Right ventricle myocardium superior (tissue), 1 donor: ENCODE results near the gene NAIF1. TPM values are rescaled to one million over a fixed set of nuclear protein-coding genes. Genes with fewer than 3 reads are reported as not detected.
A peak's percentile ranks its signal among the peaks of the same experiment; 100 is the strongest.

Source experiments
- ATAC-seq: fragments of 200-7000 bp; cut with Tn5 transposase; one replicate; pipeline ENCODE4 v1.9.1; 2020; ENCODE audit warnings: mild to moderate bottlenecking; ENCODE audit not compliant: poor library complexity
- DNase-seq: peaks from one replicate; pipeline ENCODE4 v3.0.0-alpha.2; 2020
- intact Hi-C: fragments of 100-400 bp; cut with DNase I; formaldehyde crosslinking; loops from one replicate; pipeline ENCODE4 v1.11.2; 2022
- total RNA-seq: library from RNA; stranded (reverse); fragmentation: NEBNext Ultra II Directional; extraction: Animal tissue kit (Norgen Biotek cat#: 25700); gene quantifications from one replicate; pipeline ENCODE4 v1.2.1, GENCODE V29; 2021
- donor health status: DM: no; HTN: yes; CAD: no; lungs with severe emphysema.

The NAIF1 gene
- total RNA-seq, 1 donor from 2014 or later = 4.5 TPM

- no peak for ATAC-seq
- intact Hi-C loops = no loop called here
Observed at GRCh38 chr9:128065907-128066712, 1.0 kb downstream of the NAIF1 start.

GRCh38 chr9:128062846-128063831 is 4.0 kb downstream of the NAIF1 start:
- DNase-seq = no peak
- no peak for ATAC-seq
- intact Hi-C loops = no loop called here

More at GRCh38 chr9:128065907-128066712, 1.0 kb downstream of the NAIF1 start:
- DNase-seq = peak; percentile 52

- no peak for DNase-seq
- ATAC-seq = no peak
- intact Hi-C loops = no loop called here
Observed at GRCh38 chr9:128062279-128062678, 4.8 kb downstream of the NAIF1 start.

- no peak for DNase-seq
- intact Hi-C loops = no loop called here
- ATAC-seq = no peak
Observed at GRCh38 chr9:128061275-128061960, 5.7 kb downstream of the NAIF1 start.

GRCh38 chr9:128059365-128059983 is 7.6 kb downstream of the NAIF1 start:
- intact Hi-C loops = no loop called here
- ATAC-seq = no peak

GRCh38 chr9:128057724-128058409 is 9.3 kb downstream of the NAIF1 start:
- intact Hi-C loops = no loop called here
- DNase-seq (no peak), ATAC-seq (no peak)

More at GRCh38 chr9:128059365-128059983, 7.6 kb downstream of the NAIF1 start:
- DNase-seq = no peak

- intact Hi-C loops = no loop called here
- DNase-seq (no peak), ATAC-seq (no peak)
Observed at GRCh38 chr9:128056887-128057723, 10.0 kb downstream of the NAIF1 start.

- DNase-seq (no peak), ATAC-seq (no peak)
- intact Hi-C loops = no loop called here
Observed at GRCh38 chr9:128056086-128056485, 11.0 kb downstream of the NAIF1 start.

- ATAC-seq (peak; percentile 76), DNase-seq (peak; percentile 67)
- intact Hi-C loops = no loop called here
Observed at GRCh38 chr9:128055344-128056040, 11.6 kb downstream of the NAIF1 start.

GRCh38 chr9:128054087-128054486 is 13.0 kb downstream of the NAIF1 start:
- intact Hi-C loops = no loop called here
- DNase-seq = no peak
- ATAC-seq = no peak

GRCh38 chr9:128053560-128053959 is 13.6 kb downstream of the NAIF1 start:
- peak; percentile 67 for DNase-seq
- intact Hi-C loops = no loop called here
- ATAC-seq = peak; percentile 46

- DNase-seq (no peak), ATAC-seq (no peak)
- intact Hi-C loops = no loop called here
Observed at GRCh38 chr9:128051932-128052709, 15.0 kb downstream of the NAIF1 start.

GRCh38 chr9:128049843-128050242 is 17.3 kb downstream of the NAIF1 start:
- intact Hi-C loops = no loop called here

GRCh38 chr9:128048663-128049062 is 18.5 kb downstream of the NAIF1 start:
- intact Hi-C loops = no loop called here
- ATAC-seq (no peak), DNase-seq (no peak)

More at GRCh38 chr9:128049843-128050242, 17.3 kb downstream of the NAIF1 start:
- DNase-seq = no peak
- ATAC-seq = no peak

GRCh38 chr9:128047231-128047630 is 19.9 kb downstream of the NAIF1 start:
- DNase-seq (no peak), ATAC-seq (no peak)
- intact Hi-C loops = no loop called here

GRCh38 chr9:128045831-128046230 is 21.3 kb downstream of the NAIF1 start:
- no peak for ATAC-seq
- intact Hi-C loops = no loop called here
- no peak for DNase-seq
